GM23338 (cell line): ENCODE measurements around the gene IL6R.

ENCODE experiments used
- CTCF ChIP-seq, 2 experiments: fragments of 200-600 bp in 1 of 2; sonication (generic) in 1 of 2; conservative IDR thresholded peaks; 2 replicates each; pipeline versions ENCODE4 v1.5.1 to v1.6.1; 2016 to 2017; ENCODE audit warnings: antibody characterized with exemption in 2 of 2, low read depth in 2 of 2, mild to moderate bottlenecking in 2 of 2, moderate library complexity in 1 of 2
- EZH2 ChIP-seq: fragments of 200-600 bp; sonication (generic); IDR thresholded peaks from one replicate; pipeline ENCODE4 v1.8.0; 2017; ENCODE audit warnings: antibody characterized with exemption, mild to moderate bottlenecking, low read depth; ENCODE audit not compliant: unreplicated experiment
- POLR2AphosphoS5 ChIP-seq: IDR thresholded peaks from 2 replicates; pipeline ENCODE4 v1.6.1; 2016; ENCODE audit warnings: antibody characterized with exemption, low read depth

DNA sequence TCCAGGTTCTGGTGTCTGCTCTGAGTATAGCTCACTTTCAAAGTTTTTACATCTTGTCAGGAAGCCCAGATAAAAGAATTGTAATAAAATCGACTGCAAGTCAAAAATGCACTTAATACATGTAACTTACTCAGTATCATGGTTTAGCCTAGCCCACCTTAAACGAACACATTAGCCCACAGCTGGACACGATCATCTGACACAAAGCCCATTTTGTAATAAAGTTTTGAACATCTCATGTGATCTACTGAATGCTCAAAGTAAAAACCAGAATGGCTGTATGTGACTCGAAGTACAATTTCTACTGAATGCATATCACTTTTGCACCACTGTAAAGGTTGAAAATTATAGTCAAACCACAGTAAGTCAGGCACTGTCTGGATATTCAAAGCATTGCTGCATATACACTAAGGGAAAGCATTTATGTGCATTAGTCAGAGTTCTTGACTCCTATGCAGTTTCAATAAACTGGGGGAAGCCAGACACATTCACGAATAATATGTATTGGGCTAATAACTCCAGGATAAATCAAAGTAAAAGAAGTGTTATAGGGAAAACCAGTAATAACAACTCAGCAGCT is 84.6 kb downstream of the IL6R start:
- TF ChIP-seq CTCF (conservative IDR thresholded peaks at IDR 0.05; ENCODE audit: low read depth in 2 of 2) (no peak), POLR2AphosphoS5 (no peak), EZH2 (no peak)
